Renal cortical epithelial cell (primary cell): ENCODE data around the gene PAWR. TPM values are rescaled to one million over a fixed set of nuclear protein-coding genes. Genes with fewer than 3 reads are reported as not detected.
"Not testable (repeated sequence)": the region's sequence is repeated elsewhere in the genome, so short reads cannot be mapped to it uniquely, and the experiment has no call there.

Experiments
- DNase-seq: peaks from one replicate; pipeline ENCODE4 v3.0.0-alpha.2; 2011; ENCODE audit warnings: low read depth
- total RNA-seq: library from RNA; depleted of rRNA; stranded (reverse); fragments of >200 nt; gene quantifications from 2 replicates; pipeline ENCODE4 v1.2.3, GENCODE V29; 2014

Gene PAWR
- total RNA-seq, 1 donor from 2014 or later, result 122 TPM

DNA sequence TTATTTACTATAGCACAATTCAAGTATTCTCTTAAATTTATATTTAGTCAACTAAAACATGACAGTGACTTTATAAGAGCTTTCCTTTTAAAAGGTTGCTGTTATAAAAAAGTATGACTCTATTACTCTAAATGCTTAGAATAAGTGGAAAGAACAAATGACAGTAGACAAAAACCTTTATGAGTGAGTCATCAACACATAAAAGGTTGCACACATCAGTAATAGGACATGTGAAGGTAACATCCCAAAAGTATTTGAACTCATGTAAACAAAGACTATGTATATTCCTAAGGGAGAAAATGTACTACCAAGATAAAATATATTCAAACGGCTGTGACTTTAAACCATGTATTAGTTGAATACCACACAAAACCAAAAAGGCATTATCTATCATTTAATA lies 98.8 kb downstream of the PAWR start:
- peak; percentile 16 for DNase-seq

GRCh38 chr12:79590751-79591150 lies 100.0 kb downstream of the PAWR start:
- DNase-seq, result no peak

DNA sequence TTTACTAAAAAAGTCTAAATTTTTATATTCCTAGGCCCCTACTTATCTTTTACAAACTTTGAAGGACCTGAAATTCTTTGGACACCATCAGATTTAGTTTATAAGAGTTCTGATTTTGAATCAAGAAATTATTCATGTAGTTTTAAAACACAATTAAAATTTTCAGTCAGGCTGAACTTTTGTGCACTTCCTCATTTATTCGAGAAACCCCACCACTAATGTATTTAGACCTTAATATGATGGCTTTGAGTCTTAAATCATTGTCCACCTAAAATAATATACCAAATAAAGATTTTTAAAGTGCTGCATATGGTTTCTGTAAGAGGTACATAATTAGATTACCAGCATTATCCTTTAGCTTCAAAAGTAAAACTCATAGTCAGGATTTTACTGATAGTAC lies 103.4 kb downstream of the PAWR start:
- no peak for DNase-seq

DNA sequence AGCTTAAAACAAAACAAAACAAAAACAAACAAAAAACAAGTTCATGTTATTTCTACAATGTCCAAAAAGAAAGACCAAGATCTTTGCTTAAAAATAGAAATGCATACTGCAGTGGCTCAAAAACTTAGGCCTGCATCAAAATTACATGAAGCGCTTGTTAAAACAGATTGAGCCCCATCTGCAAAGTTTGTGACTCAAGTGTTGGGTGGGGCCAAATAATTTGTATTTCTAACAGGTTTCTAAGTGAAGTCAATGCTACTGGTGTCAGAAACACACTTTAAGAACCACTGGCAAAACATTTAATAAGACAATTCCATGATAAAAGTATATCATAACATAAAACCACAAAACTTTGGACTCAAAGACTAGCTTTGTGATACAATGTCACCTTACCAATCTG lies 105.6 kb downstream of the PAWR start:
- no peak for DNase-seq

- no peak for DNase-seq
Measured at GRCh38 chr12:79573820-79574219, 116.9 kb downstream of the PAWR start.

GRCh38 chr12:79569679-79570078 lies 121.1 kb downstream of the PAWR start:
- DNase-seq, result no peak

- DNase-seq, result no peak
Measured at GRCh38 chr12:79567175-79567563, 123.6 kb downstream of the PAWR start.

DNA sequence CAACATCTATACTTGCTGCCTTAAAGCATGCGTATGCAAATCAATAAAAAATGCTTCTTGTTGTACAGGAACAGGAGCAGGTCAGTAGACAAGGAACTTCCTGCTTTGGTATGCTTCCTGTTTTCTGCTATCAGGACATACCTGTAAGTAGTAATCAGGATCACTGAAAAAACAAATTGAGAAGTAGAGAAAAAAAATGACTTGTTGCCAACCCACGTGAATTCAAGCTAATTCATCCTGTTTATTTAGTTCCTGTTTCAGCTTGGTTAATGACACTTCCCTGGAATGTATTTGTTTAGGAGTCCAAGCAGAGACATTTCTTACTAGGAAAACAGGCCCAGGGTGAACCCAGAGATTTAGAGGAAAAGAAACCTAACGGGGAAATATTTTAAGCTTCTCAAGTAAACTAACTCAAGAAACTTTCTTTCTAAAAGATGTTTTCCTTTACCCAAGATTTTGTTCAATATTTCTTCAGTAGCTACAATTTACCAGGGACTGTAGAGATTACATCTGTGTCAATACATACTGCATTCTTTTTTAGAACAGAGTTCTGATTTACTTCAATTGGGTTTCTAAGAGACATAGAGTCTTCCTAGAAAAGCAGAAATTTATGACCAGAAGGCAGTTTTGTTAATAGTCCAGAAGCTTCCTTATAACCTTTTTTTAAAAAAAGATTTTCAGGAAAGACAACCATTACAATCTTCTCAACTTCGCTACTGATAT lies 124.2 kb downstream of the PAWR start:
- peak; percentile 98 for DNase-seq

DNA sequence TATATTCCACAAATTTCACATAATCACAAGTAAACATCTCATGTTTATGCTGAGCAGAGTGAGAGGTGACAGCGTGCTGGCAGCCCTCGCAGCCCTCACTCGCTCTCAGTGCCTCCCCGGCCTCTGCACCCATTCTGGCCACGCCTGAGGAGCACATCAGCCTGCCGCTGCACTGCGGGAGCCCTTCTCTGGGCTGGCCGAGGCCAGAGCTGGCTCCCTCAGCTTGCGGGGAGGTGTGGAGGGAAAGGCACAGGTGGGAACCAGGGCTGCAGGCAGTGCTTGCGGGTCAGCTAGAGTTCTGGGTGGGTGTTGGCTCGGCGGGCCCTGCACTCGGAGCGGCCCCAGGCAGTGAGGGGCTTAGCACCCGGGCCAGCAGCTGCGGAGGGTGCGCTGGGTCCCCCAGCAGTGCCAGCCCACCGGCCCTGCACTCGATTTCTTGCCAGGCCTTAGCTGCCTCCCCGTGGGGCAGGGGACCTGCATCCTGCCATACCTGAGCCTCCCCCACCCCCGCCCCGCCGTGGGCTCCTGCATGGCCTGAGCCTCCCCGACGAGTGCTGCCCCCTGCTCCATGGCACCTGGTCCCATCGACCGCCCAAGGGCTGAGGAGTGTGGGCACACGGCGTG lies 125.9 kb downstream of the PAWR start:
- not testable (repeated sequence) for DNase-seq

- peak; percentile 67 for DNase-seq
Measured at GRCh38 chr12:79563021-79563740, 127.6 kb downstream of the PAWR start.

DNA sequence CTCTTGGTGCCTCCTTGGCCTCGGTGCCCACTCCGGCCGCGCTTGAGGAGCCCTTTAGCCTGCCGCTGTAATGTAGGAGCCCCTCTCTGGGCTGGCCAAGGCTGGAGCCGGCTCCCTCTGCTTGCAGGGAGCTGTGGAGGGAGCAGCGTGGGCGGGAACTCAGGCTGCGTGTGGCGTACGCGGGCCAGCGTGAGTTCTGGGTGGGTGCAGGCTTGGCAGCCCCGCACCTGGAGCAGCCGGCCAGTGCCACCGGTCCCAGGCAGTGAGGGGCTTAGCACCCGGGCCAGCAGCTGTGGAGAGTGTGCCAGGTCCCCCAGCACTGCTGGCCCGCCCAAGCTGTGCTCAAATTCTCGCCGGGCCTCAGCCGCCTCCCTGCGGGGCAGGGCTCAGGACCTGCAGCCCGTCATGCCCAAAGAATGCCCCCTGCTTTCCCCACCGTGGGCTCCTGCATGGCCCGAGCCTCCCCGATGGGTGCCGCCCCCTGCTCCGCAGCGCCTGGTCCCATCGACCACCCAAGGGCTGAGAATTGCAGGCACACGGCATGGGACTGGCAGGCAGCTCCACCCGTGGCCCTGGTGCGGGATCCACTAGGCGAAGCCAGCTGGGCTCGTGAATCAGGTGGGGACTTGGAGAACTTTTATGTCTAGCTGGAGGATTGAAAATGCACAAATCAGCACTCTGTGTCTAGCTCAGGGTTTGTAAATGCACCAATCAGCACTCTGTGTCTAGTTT lies 129.2 kb downstream of the PAWR start:
- no peak for DNase-seq

- DNase-seq, result peak; percentile 27
Measured at GRCh38 chr12:79560225-79560889, 130.4 kb downstream of the PAWR start.

DNA sequence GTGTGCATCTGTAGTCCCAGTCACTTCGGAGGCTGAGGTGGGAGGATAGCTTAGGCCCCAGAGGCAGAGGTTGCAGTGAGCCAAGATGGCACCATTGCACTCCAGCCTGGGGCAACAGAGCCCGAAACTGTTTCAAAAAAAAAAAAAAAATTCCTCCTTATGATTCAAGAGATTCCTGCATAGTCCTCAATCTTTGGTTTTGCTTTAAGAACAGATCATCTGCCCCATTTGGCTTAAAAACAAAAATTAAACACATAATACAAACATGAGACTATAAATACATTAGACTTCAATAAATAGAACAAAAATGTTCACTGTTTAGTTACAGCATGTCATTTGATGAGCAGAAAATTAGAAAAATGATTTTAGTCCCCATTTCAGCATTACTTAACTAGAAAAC lies 131.2 kb downstream of the PAWR start:
- no peak for DNase-seq

DNA sequence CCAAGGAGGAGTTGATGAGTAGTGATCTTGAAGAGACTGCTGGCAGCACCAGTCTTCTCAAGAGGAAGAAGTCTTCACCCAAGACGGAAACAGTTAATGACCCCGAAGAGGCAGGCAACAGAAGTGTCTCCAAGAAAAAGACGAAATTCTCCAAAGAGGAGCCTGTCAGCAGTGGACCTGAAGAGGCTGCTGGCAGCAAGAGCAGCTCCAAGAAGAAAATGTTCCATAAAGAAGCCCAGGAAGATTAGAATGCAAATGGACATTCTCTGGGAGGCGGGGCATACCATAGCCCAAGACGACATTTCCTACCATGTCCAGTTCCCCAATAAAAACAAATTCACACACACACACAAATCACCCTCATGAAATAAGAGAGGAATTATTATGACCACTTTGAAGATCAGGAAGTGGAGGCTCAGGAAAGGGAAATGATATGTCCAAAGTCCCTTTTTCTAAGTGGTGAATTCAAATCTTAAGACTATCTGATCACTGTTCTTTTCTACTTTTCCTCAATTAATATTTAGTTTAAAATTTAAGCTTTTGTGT lies 131.8 kb downstream of the PAWR start:
- DNase-seq, result no peak

GRCh38 chr12:79557690-79558315 lies 133.0 kb downstream of the PAWR start:
- DNase-seq, result peak; percentile 16

GRCh38 chr12:79555028-79555925 lies 135.5 kb downstream of the PAWR start:
- peak; percentile 93 for DNase-seq

DNA sequence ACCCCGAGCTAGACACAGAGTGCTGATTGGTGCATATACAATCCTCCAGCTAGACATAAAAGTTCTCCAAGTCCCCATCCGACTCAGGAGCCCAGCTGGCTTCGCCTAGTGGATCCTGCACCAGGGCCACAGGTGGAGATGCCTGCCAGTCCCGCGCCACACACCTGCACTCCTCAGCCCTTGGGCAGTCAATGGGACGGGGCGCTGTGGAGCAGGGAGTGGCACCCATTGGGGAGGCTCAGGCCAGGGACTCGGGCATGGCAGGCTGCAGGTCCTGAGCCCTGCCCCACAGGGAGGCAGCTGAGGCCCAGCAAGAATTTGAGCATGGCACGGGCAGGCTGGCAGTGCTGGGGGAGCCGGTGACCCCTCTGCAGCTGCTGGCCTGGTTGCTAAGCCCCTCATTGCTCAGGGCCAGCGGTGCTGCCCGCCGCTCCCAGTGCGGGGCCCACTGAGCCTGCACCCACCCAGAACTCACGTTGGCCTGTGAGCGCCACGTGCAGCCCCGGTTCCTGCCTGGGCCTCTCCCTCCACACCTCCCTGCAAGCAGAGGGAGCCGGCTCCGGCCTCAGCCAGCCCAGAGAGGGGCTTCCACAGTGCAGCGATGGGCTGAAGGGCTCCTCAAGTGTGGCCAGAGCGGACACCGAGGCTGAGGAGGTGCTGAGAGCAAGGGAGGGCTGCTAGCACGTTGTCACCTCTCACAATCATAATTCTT lies 136.7 kb downstream of the PAWR start:
- no peak for DNase-seq

DNA sequence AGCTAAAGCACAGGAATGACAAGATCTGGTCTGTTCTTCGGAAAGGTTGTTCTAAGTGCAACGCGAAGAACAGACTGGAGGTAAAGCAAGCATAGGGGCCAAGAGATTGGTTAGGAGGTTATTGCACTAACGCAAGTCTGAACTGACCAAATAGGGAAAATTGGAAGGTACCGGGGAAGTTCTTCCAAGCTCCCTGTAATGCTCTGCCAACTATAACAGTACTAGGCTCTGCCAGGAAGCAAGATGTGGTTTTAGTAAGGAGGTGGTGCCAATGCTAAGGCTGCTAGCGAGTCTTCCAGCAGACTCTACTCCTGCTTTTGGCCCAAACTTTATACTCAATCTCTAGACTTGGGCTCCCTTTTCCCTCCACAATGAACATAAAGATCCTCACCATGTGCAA lies 138.6 kb downstream of the PAWR start:
- no peak for DNase-seq

- DNase-seq, result peak; percentile 22
Measured at GRCh38 chr12:79549531-79550271, 141.1 kb downstream of the PAWR start.
